Trophoblast cell (in vitro differentiated cells and primary cell): ENCODE measurements around the gene PREX1.
"Not testable (repeated sequence)": the region's sequence is repeated elsewhere in the genome, so short reads cannot be mapped to it uniquely, and the experiment has no call there.

Experiments
- DNase-seq, 2 donors: peaks; one replicate each; pipeline ENCODE4 v3.0.0-alpha.2; 2016
- H2AFZ ChIP-seq: 2 replicates; pipeline ENCODE4 v1.6.1; 2013; ENCODE audit warnings: low read length, moderate library complexity, mild to moderate bottlenecking; ENCODE audit not compliant: insufficient read depth, poor library complexity
- H2AK5ac ChIP-seq: 2 replicates; pipeline ENCODE4 v1.6.1; 2013; ENCODE audit warnings: mild to moderate bottlenecking, low read length
- H2BK120ac ChIP-seq: 2 replicates; pipeline ENCODE4 v1.6.1; 2013; ENCODE audit warnings: low read length, mild to moderate bottlenecking, moderate library complexity; ENCODE audit not compliant: insufficient read depth, poor library complexity
- H2BK12ac ChIP-seq: 2 replicates; pipeline ENCODE4 v1.6.1; 2013; ENCODE audit warnings: mild to moderate bottlenecking, low read length, moderate library complexity
- H2BK5ac ChIP-seq: 2 replicates; pipeline ENCODE4 v1.6.1; 2013; ENCODE audit warnings: low read length, low read depth, moderate library complexity, mild to moderate bottlenecking; ENCODE audit not compliant: poor library complexity
- H3K14ac ChIP-seq: 2 replicates; pipeline ENCODE4 v1.6.1; 2013; ENCODE audit warnings: mild to moderate bottlenecking, low read length
- H3K18ac ChIP-seq: 2 replicates; pipeline ENCODE4 v1.6.1; 2013; ENCODE audit warnings: mild to moderate bottlenecking, low read length
- H3K23ac ChIP-seq: 2 replicates; pipeline ENCODE4 v1.6.1; 2013; ENCODE audit warnings: low read length
- H3K27ac ChIP-seq: 2 replicates; pipeline ENCODE4 v1.5.1; 2013; ENCODE audit warnings: low read depth, mild to moderate bottlenecking, inconsistent platforms, low read length, moderate library complexity
- H3K27me3 ChIP-seq: 2 replicates; pipeline ENCODE4 v1.6.1; 2013; ENCODE audit warnings: inconsistent platforms, mild to moderate bottlenecking, low read length, moderate library complexity; ENCODE audit not compliant: insufficient read depth
- H3K36me3 ChIP-seq, 2 experiments: 1 replicate in 1 of 2; 2 replicates in 1 of 2; pipeline ENCODE4 v1.6.1; 2013; ENCODE audit warnings: low read length in 2 of 2, mild to moderate bottlenecking in 2 of 2, moderate library complexity in 1 of 2; ENCODE audit not compliant: insufficient read depth in 2 of 2, control insufficient read depth in 1 of 2
- H3K4ac ChIP-seq: 2 replicates; pipeline ENCODE4 v1.6.1; 2013; ENCODE audit warnings: low read depth, mild to moderate bottlenecking, low read length, moderate library complexity
- H3K4me1 ChIP-seq, 2 experiments: 1 replicate in 1 of 2; 2 replicates in 1 of 2; pipeline ENCODE4 v1.6.1; 2013; ENCODE audit warnings: low read length in 2 of 2, mild to moderate bottlenecking in 2 of 2, moderate library complexity in 1 of 2; ENCODE audit not compliant: insufficient read depth in 2 of 2, control insufficient read depth in 1 of 2
- H3K4me2 ChIP-seq: 2 replicates; pipeline ENCODE4 v1.6.1; 2013; ENCODE audit warnings: inconsistent platforms, mild to moderate bottlenecking, low read length, moderate library complexity
- H3K4me3 ChIP-seq: 2 replicates; pipeline ENCODE4 v1.5.1; 2013; ENCODE audit warnings: mild to moderate bottlenecking, low read depth, low read length, inconsistent platforms
- H3K79me1 ChIP-seq: one replicate; pipeline ENCODE4 v1.6.1; 2013; ENCODE audit warnings: low read length
- H3K79me2 ChIP-seq: 2 replicates; pipeline ENCODE4 v1.6.1; 2013; ENCODE audit warnings: low read length, mild to moderate bottlenecking; ENCODE audit not compliant: control insufficient read depth, insufficient read depth, poor library complexity
- H3K9ac ChIP-seq: 2 replicates; pipeline ENCODE4 v1.6.1; 2013; ENCODE audit warnings: mild to moderate bottlenecking, low read length
- H3K9me3 ChIP-seq: 2 replicates; pipeline ENCODE4 v1.6.1; 2013; ENCODE audit warnings: low read depth, mild to moderate bottlenecking, control low read depth, inconsistent platforms, low read length; ENCODE audit not compliant: insufficient read depth
- H4K12ac ChIP-seq: 2 replicates; pipeline ENCODE4 v1.6.1; 2013; ENCODE audit warnings: low read depth, mild to moderate bottlenecking, low read length, moderate library complexity
- H4K8ac ChIP-seq: 2 replicates; pipeline ENCODE4 v1.6.1; 2013; ENCODE audit warnings: low read depth, mild to moderate bottlenecking, low read length, moderate library complexity
- H4K91ac ChIP-seq: one replicate; pipeline ENCODE4 v1.6.1; 2013; ENCODE audit warnings: low read depth, mild to moderate bottlenecking, low read length, moderate library complexity
- WGBS: extraction: QIAGEN DNeasy Blood & Tissue Kit; methylation state at CpG from one replicate; pipeline ENCODE4 v1.1.7; 2013; ENCODE audit warnings: missing lambda C conversion rate; ENCODE audit not compliant: insufficient read length, insufficient coverage; ENCODE audit errors: extremely low coverage; 5-methylcytosine and 5-hydroxymethylcytosine counted together

Gene PREX1

DNA sequence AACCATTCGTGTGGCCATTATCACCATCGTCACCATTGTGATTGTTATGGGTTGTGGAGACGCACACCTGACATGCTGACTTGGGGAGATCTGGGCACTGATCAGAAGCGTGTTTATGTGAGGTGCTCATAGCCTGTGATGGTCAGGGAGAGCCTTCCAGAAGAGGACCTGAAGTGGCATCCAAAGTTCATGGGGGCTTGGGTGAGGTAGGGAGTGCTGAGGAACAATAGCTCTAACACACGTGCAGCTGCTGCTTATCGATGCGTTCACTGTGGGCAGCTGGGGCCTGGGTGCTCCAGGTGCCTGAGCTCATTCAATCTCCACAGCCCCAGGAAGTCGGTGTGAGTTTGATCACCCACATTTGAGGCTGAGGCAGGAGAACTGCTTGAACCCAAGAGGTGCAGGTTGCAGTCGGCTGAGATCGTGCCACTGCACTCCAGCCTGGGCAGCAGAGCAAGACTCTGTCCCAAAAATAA lies 227.3 kb downstream of the PREX1 start:
- no peak overlapping the region for H4K8ac ChIP-seq
- H3K9me3 ChIP-seq = no peaks in the 10 kb centered on the region
- H4K12ac ChIP-seq = no peak overlapping the region
- H3K14ac ChIP-seq = no peak overlapping the region
- no peak overlapping the region for H3K9ac ChIP-seq
- H2BK12ac ChIP-seq = no peak overlapping the region
- H2BK120ac ChIP-seq = no peak overlapping the region
- H2BK5ac ChIP-seq = no peak overlapping the region
- no peak overlapping the region for H2AFZ ChIP-seq
- no peak overlapping the region for H3K18ac ChIP-seq
- H3K79me2 ChIP-seq = no peaks in the 10 kb centered on the region
- H3K27ac ChIP-seq = no peak overlapping the region
- no peak overlapping the region for H3K23ac ChIP-seq
- no peak overlapping the region for H3K4me2 ChIP-seq
- H4K91ac ChIP-seq = no peak overlapping the region
- H2AK5ac ChIP-seq = no peak overlapping the region
- WGBS = no CpG with 5 or more reads among the region's 10 CpGs
- DNase-seq = no peak
- H3K4me3 ChIP-seq = no peak overlapping the region
- no peaks in the 10 kb centered on the region for H3K36me3 ChIP-seq
- no peaks in the 10 kb centered on the region for H3K79me1 ChIP-seq
- H3K27me3 ChIP-seq = no peaks in the 10 kb centered on the region
- peaks cover 14 to 16% of the 10 kb centered on the region in 2 experiments for H3K4me1 ChIP-seq
- no peak overlapping the region for H3K4ac ChIP-seq

DNA sequence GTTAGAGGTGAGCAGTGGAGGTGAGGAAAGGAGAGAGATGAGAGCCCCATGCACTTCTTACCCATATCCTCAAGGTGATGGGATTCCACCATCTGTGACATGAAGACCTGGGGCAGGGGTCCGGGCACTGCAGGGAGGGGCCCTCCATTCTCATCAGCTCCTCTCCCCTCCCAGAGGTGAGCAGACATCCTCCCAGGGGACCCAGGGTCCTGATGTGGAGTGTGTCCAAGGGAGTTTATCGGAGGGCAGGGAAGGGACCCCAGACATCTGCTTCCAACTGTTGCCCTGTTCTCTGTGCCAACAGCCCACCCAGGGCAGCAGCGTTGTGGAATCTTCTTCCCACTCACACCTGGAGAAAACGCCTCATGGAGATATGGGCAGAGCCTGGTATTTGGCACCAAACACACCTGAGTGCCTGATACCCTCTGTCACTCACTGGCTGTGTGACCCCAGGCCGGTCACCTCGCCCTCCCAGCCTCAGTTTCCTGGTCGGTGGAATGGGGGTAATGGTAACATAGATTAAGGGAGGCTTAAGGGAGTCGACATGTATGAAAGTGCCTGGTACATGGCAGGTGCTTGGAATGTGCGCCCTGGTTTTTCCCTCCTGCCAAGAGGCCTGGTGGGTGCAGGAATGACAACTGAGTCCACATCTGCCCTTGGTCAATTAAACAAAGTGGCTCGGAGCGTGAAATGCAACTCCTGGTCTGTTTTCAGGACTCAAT lies 227.9 kb downstream of the PREX1 start:
- DNase-seq = no peak
- Histone ChIP-seq H3K14ac (no peak overlapping the region), H3K79me2 (no peaks in the 10 kb centered on the region), H3K23ac (no peak overlapping the region), H4K91ac (no peak overlapping the region), H2BK12ac (no peak overlapping the region), H3K18ac (no peak overlapping the region), H4K8ac (no peak overlapping the region), H2BK5ac (no peak overlapping the region), H4K12ac (no peak overlapping the region), H3K27ac (no peak overlapping the region), H3K4ac (no peak overlapping the region), H2AFZ (no peak overlapping the region), H2BK120ac (no peak overlapping the region), H3K4me3 (no peak overlapping the region), H3K9ac (no peak overlapping the region), H2AK5ac (no peak overlapping the region), H3K4me1 (peaks cover 14 to 16% of the 10 kb centered on the region in 2 experiments), H3K4me2 (no peak overlapping the region), H3K9me3 (no peaks in the 10 kb centered on the region), H3K79me1 (no peaks in the 10 kb centered on the region), H3K27me3 (no peaks in the 10 kb centered on the region), H3K36me3 (no peaks in the 10 kb centered on the region)
- no CpG with 5 or more reads among the region's 11 CpGs for WGBS

- Histone ChIP-seq H4K91ac (no peak overlapping the region), H2BK12ac (no peak overlapping the region), H3K14ac (no peak overlapping the region), H3K27ac (no peak overlapping the region), H3K4ac (no peak overlapping the region), H4K8ac (no peak overlapping the region), H3K4me2 (no peak overlapping the region), H3K9ac (no peak overlapping the region), H3K79me1 (no peaks in the 10 kb centered on the region), H2BK120ac (no peak overlapping the region), H3K23ac (no peak overlapping the region), H3K36me3 (no peaks in the 10 kb centered on the region), H2AK5ac (no peak overlapping the region), H3K79me2 (no peaks in the 10 kb centered on the region), H3K27me3 (no peaks in the 10 kb centered on the region), H3K4me1 (peaks cover 14 to 16% of the 10 kb centered on the region in 2 experiments), H4K12ac (no peak overlapping the region), H3K4me3 (no peak overlapping the region), H2AFZ (no peak overlapping the region), H2BK5ac (no peak overlapping the region), H3K9me3 (no peaks in the 10 kb centered on the region), H3K18ac (no peak overlapping the region)
- no CpG with 5 or more reads among the region's 7 CpGs for WGBS
- no peak for DNase-seq
Observed at GRCh38 chr20:48599106-48599747, 228.6 kb downstream of the PREX1 start.

GRCh38 chr20:48598303-48598941 lies 229.4 kb downstream of the PREX1 start:
- not testable (repeated sequence) for H3K36me3 ChIP-seq, H4K8ac ChIP-seq, H3K9ac ChIP-seq, H3K9me3 ChIP-seq, H3K18ac ChIP-seq, H3K4me2 ChIP-seq, H2AFZ ChIP-seq, H2BK120ac ChIP-seq, H3K14ac ChIP-seq, H4K12ac ChIP-seq, H4K91ac ChIP-seq, H3K27ac ChIP-seq, H3K4ac ChIP-seq, H2AK5ac ChIP-seq, H3K27me3 ChIP-seq, H2BK12ac ChIP-seq, H3K79me1 ChIP-seq, H3K4me3 ChIP-seq, H3K79me2 ChIP-seq, H3K23ac ChIP-seq, H2BK5ac ChIP-seq
- peak in 1 of 2 donors; percentile 31 for DNase-seq
- no CpG with 5 or more reads among the region's 16 CpGs for WGBS
- H3K4me1 ChIP-seq = peaks cover 13 to 14% of the 10 kb centered on the region in 2 experiments
